Activated naive CD4-positive, alpha-beta T cell treated with Interleukin-2 at 50 U/mL for 16 hours (primary cell): ENCODE measurements around the gene TRPM1.

ENCODE experiments used
- DNase-seq: peaks from one replicate; pipeline ENCODE4 v3.0.0-alpha.2; 2020

The TRPM1 gene

DNA sequence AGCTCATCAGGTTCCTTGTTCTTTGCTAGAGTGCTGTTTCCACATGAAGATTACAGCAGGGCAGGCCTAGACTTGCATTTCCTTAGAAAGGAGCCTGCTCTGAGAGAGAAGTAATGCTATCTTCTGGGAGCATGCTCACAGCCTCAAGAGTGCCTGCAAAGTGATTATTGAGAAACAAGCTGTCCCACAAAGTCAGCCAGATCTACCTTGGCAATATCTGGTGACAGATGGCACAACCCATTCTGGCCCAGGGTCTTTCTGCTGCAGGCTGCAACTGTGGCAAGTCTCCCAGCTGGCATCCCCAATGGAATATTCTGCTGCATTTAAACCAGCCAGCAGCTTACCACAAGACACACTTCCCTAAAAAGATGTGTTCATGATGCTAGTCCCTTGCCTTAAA, 139.4 kb downstream of the TRPM1 start:
- no peak for DNase-seq

GRCh38 chr15:30958219-30958618, 143.3 kb downstream of the TRPM1 start:
- no peak for DNase-seq

GRCh38 chr15:30956216-30957124, 145.1 kb downstream of the TRPM1 start:
- DNase-seq, result no peak

DNA sequence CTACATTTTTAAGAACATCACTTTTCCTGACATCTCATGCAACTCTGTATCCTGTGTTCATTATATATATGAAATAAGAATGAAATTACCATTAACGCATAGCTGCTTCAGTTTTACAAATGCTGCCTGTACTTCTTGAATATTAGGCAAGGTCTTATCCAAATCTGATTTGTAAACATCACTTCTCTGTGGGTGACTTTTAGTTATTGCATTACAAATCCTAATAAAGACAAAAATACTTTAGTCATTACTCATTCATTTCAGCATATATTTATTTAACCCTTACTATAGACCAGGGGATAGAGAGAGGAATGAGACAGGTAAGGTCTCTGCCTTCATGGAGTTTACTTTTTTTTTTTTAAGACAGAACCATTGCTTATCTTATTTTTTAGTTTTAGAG, 146.9 kb downstream of the TRPM1 start:
- DNase-seq, result no peak

DNA sequence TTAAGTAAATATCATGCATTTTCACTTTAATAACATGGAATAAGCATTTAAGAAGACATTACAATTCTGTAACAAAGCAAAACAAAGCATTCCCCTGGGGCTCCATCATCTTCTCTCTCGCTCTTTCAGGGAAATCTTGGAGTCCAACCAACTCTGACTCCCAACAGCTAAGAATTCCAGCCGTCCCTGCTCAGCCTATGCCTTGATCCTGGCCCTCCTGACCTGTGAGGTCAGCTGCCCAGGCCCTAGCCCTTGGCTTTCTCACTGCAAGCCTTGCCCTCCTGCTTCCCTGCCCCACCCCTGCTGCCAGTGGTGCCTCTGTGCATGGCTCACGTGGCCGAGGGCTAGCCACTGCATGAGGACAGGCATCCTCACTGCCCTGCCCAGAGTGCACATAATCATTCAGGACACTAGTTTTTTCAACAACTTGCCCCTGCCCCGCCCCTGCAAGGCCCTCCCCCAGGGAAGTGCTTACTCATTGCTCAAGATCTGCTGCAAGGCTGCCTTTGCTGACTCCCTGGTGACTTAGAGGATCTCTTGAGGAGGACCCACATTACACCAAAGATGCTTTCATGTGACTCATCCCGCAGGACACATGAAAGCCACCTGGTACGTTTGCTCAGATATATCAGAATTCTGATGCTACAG, 147.7 kb downstream of the TRPM1 start:
- DNase-seq, result no peak

- no peak for DNase-seq
Observed at GRCh38 chr15:30953183-30953582, 148.3 kb downstream of the TRPM1 start.
